ENCODE results near the gene PPP2R2D.

- no peak for TF ChIP-seq CTCF (conservative IDR thresholded peaks at IDR 0.05; ENCODE audit: low read length)
- TF ChIP-seq EZH2phosphoT487 (IDR thresholded peaks at IDR 0.05; ENCODE audit: borderline replicate concordance, low read depth, low read length), result no peak
Measured at GRCh38 chr10:131906269-131906639, 5.4 kb downstream of the PPP2R2D start.

Data from OCI-LY7 (cell line).